Stimulated activated memory B cell treated with anti-CD40 and anti-IgM and Interleukin-4, amounts not matched to agents 10 μg/mL and 1 μg/mL and 100 μg/mL, for 72 hours (primary cell): ENCODE data around the gene FAM81A.
"Not testable (repeated sequence)": the region's sequence is repeated elsewhere in the genome, so short reads cannot be mapped to it uniquely, and the experiment has no call there.

Experiments used
- ATAC-seq: fragments of 150-1000 bp; cut with Tn5 transposase; 2 replicates; pipeline ENCODE4 v1.10.0; 2021
- H3K27ac Mint-ChIP-seq: one replicate; pipeline ENCODE4 v1.8.0; 2022; ENCODE audit warnings: mild to moderate bottlenecking, mixed read lengths
- H3K27me3 Mint-ChIP-seq: one replicate; pipeline ENCODE4 v1.8.0; 2022; ENCODE audit warnings: mixed read lengths
- H3K36me3 Mint-ChIP-seq: one replicate; pipeline ENCODE4 v1.8.0; 2022; ENCODE audit warnings: mixed read lengths
- H3K4me1 Mint-ChIP-seq: one replicate; pipeline ENCODE4 v1.8.0; 2022; ENCODE audit warnings: mixed read lengths
- H3K4me3 Mint-ChIP-seq: one replicate; pipeline ENCODE4 v1.8.0; 2022; ENCODE audit warnings: mild to moderate bottlenecking, moderate library complexity, mixed read lengths
- H3K9me3 Mint-ChIP-seq: one replicate; pipeline ENCODE4 v1.8.0; 2022; ENCODE audit warnings: mixed read lengths

The FAM81A gene

DNA sequence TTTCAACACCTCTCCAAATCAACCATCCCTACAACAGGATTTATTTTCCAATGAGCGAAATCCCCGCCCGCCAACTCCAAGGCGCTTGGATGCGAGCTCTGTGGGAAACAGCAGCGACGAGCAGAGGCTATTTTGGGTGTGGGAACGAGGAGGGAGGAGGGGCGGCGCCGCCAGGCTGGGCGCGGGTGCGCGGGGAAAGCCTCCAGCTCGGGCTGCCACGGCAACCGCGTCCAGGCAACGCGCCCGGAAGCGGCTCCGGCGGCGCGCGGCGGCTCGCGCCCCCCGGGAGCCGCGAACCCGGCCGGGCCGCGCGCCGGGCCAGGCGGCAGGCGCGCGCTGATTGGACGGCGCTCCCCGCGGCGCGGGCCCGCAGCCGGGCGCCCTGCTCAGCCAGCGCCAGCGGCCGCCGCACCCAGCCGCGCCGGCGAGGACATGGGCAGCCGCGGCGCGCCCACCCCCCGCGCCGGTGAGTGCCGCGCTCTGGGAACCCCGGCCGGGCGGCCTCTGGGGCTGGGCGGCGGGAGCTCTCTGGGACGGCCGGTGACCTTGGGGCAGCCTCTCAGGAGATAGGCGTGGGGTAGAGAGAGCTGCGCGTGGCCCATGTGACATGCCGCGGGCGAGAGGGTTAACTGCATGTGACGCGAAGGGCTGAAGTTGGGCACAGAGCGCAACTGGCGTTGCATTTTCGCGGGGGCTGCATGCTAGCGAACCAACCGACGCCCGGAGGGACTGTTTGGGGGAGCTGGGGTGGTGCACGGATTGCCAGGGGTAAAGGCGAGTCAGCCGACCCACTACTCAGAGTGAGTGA is at the start of gene FAM81A:
FAM81A (plus strand) TSS at position 370 of the 808 bp plus-strand sequence. CDS start 20,441 bp downstream, outside the sequence.
- Mint-ChIP-seq H3K27me3 (peaks cover 20% of the 10 kb centered on the region), H3K27ac (peak within 1 kb of the TSS; percentile 51), H3K36me3 (peaks cover 6% of the 10 kb centered on the region), H3K4me3 (peak within 1 kb of the TSS; percentile 83), H3K9me3 (no peaks in the 10 kb centered on the region), H3K4me1 (peaks cover 24% of the 10 kb centered on the region)
- peak; percentile 90 for ATAC-seq

DNA sequence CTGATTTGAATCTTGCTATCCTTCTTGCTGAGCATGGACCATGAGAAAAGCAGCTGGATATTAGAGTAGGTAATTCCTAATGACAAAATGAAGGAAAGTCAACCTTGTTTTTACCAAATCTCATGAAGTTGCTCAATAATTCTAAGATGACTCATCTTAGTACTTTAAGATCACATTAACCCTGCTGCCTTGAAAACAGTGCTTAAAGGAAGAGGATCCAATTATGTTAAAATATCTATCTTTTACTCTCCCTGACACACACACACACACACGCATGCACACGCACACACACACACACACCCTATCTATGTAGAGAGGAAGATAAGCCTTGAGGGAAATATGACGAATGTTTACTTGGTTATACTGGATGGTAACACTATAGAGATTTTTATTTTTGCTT is 49.3 kb upstream of the FAM81A start:
- Mint-ChIP-seq H3K36me3 (peaks cover 5% of the 10 kb centered on the region), H3K27me3 (no peaks in the 10 kb centered on the region), H3K9me3 (peaks cover 2% of the 10 kb centered on the region), H3K27ac (no peak overlapping the region), H3K4me1 (peaks cover 9% of the 10 kb centered on the region), H3K4me3 (no peak overlapping the region)
- ATAC-seq, result no peak

DNA sequence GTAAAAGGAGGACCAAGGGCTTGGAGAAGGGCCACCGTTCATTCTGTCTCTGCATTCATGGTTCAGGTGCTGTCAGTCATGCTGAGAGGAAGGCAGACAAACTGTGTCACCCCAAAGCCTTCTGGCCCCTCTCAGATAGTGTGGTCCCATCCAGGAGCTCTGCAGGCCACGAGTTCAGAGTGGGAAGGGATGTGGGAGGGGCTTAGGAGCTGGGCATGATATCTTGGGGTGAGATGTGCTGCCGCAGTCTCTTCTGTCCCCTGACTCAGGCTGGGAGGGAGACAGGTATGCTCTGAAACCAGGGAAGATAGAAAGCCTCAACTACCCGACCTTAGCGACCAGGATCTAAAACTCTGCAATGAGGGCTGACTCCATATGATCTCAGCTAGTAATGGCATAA is 45.7 kb upstream of the FAM81A start:
- no peak for ATAC-seq

DNA sequence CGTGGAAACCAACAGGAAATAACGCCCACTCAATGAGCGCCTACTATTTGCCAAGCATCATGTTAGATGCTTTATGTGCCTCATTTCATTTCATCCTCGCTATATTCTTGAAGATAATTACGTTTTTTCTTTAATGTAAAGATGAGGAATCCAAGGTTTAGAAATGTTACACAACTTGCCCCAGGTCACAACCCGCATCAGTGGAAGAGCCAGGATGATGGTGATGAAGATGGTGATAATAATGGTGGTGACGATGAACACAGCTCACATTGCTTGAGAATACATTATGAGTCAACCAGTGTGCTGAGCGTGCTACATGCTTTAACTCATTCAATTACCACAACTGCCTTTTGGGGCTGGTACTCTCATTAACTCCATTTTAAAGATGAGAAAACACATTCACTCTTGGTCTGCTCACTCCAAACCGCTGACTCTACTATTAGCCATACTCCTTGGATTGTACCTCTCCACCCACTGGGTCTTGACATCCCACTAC is 43.8 kb upstream of the FAM81A start:
- Mint-ChIP-seq H3K27me3 (no peaks in the 10 kb centered on the region), H3K9me3 (peaks cover 2% of the 10 kb centered on the region), H3K36me3 (no peaks in the 10 kb centered on the region), H3K4me3 (no peak overlapping the region), H3K4me1 (peaks cover 47% of the 10 kb centered on the region), H3K27ac (peak overlapping the region; percentile 5)
- no peak for ATAC-seq

More for the DNA sequence above, 45.7 kb upstream of the FAM81A start:
- Mint-ChIP-seq H3K9me3 (peaks cover 2% of the 10 kb centered on the region), H3K4me1 (peaks cover 31% of the 10 kb centered on the region), H3K27me3 (no peaks in the 10 kb centered on the region), H3K4me3 (no peak overlapping the region), H3K36me3 (no peaks in the 10 kb centered on the region), H3K27ac (peak overlapping the region; percentile 51)

DNA sequence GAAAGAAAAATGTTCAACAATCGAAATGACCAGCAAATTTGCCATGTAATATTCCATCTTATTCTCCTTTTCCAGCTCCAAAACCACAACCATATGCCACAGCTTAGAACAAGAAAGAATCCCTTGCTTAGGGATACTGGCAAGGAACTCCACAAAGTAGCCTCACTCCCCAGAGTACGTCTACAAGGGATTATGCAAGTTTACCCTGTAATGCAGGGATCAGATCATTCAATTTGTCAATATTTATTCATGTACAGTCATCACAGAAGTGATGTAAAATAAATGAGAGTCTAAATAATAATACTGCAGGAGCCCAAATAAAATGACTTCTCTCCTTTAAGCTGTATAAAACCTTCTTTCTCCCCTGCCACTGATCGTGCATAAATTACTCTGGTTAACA is 41.8 kb upstream of the FAM81A start:
- Mint-ChIP-seq H3K9me3 (peaks cover under 1% of the 10 kb centered on the region), H3K36me3 (no peaks in the 10 kb centered on the region), H3K27ac (peak overlapping the region; percentile 41), H3K27me3 (no peaks in the 10 kb centered on the region), H3K4me1 (peaks cover 67% of the 10 kb centered on the region), H3K4me3 (no peak overlapping the region)
- ATAC-seq, result no peak

DNA sequence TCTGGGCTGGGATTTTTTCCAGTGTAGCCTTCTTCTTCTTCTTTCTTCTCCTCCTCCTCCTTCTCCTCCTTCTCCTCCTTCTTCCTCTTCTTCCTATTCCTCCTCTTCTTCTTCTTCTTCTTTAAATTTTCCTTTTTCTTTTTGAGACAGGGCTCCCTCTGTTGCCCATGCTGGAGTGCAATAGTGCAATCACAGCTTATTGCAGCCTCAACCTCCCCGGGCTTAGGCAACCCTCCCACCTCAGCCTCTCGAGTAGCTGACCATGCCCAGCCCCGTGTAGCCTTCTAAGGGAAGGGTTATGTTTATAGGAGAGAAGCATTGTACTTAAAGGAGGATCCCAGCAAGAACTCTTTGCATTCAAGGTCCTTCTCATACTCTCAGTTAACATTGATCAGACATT is 41.3 kb upstream of the FAM81A start:
- H3K4me3 Mint-ChIP-seq, result no peak overlapping the region
- peaks cover 72% of the 10 kb centered on the region for H3K4me1 Mint-ChIP-seq
- no peak for ATAC-seq
- H3K27me3 Mint-ChIP-seq, result no peaks in the 10 kb centered on the region
- no peaks in the 10 kb centered on the region for H3K36me3 Mint-ChIP-seq
- peak overlapping the region; percentile 41 for H3K27ac Mint-ChIP-seq
- H3K9me3 Mint-ChIP-seq, result no peaks in the 10 kb centered on the region

DNA sequence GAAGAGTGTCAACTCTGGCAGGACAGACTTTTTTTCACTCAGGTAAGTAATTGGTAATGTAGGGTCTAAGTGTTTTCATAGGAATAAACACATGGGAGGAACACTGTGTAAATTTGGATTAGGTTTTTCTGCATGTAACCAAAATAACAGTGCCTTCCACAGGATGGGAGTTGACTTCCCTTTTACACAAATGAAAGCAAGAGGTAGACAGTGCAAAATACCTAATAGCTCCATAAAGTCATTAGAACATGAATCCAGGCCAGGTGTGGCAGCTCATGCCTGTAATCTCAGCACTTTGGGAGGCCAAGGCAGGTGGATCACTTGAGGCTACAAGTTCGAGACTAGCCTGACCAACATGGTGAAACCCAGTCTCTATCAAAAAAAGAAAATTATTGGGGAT is 39.8 kb upstream of the FAM81A start:
- Mint-ChIP-seq H3K27me3 (no peaks in the 10 kb centered on the region), H3K4me3 (no peak overlapping the region), H3K4me1 (peaks cover 67% of the 10 kb centered on the region), H3K9me3 (no peaks in the 10 kb centered on the region), H3K27ac (peak overlapping the region; percentile 74), H3K36me3 (no peaks in the 10 kb centered on the region)
- no peak for ATAC-seq

DNA sequence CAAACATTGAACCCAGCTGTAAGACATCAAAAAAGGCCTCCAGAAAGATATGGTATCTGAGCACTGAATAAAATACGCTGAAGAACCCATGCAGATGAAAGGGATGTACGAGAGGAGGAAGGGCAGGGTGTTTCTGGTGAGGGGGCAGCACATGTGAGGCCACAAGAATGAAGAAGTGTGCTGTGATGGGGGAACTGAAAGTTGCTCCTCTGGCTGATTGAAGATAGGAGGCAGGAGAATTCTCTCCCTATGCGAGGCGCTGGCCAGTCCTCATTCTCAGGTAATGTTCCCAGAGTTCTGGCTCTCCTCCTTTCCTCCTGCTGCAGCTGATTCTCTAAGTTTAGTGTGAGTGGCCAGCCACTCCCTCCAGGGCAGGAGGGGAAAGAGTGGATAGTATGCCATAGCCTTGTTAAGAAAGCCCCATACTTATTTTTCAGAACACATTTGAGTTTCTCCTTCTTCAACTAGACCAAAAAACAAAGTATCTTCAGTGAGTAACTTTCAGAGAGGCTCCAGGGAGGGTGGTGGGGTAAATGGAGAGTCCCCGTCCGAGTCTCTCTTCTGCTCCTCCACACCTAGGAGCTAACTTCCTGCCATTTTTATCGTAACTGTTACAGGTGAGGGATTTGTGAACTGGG is 38.4 kb upstream of the FAM81A start:
- Mint-ChIP-seq H3K36me3 (no peaks in the 10 kb centered on the region), H3K9me3 (no peaks in the 10 kb centered on the region), H3K4me3 (peak overlapping the region; percentile 3), H3K27me3 (no peaks in the 10 kb centered on the region), H3K4me1 (peaks cover 65% of the 10 kb centered on the region), H3K27ac (peak overlapping the region; percentile 74)
- peak; percentile 99 for ATAC-seq

DNA sequence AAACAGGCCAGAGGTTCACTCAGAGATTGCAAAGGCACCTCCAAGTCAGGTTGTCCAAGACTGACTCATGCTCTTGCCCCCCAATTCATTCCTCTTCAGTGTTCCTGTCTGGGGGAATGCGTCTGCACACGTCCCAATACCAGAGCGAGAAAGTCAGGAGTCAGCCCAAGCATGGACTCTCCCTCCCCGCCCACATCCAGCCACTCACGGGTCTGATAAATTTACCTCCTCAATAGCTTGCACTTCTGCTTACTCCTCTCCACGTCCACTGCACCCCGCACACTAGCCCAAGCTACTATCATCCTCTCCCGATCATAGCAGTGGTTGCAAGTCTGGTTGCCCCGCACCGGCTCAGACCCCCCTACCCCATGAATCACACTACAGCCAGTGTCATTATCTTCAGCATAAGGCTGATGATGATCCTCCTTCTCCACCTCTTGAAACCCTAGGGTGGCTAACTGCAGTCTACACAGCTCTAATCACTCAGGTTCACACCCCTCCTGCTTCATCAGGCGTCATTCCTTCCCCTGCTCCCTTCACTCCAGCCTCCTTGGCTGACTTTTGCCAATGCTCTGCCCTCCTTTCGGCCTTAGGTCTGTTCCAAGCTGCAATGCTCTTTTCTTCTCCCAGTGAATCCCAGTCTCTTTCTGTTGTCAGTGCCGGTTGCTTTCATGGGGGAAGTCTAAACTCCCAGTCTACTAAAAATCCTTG is 37.7 kb upstream of the FAM81A start:
- ATAC-seq, result peak; percentile 63
- peaks cover 70% of the 10 kb centered on the region for H3K4me1 Mint-ChIP-seq
- no peaks in the 10 kb centered on the region for H3K27me3 Mint-ChIP-seq
- no peaks in the 10 kb centered on the region for H3K36me3 Mint-ChIP-seq
- no peaks in the 10 kb centered on the region for H3K9me3 Mint-ChIP-seq
- H3K27ac Mint-ChIP-seq, result peak overlapping the region; percentile 74
- peak overlapping the region; percentile 61 for H3K4me3 Mint-ChIP-seq

DNA sequence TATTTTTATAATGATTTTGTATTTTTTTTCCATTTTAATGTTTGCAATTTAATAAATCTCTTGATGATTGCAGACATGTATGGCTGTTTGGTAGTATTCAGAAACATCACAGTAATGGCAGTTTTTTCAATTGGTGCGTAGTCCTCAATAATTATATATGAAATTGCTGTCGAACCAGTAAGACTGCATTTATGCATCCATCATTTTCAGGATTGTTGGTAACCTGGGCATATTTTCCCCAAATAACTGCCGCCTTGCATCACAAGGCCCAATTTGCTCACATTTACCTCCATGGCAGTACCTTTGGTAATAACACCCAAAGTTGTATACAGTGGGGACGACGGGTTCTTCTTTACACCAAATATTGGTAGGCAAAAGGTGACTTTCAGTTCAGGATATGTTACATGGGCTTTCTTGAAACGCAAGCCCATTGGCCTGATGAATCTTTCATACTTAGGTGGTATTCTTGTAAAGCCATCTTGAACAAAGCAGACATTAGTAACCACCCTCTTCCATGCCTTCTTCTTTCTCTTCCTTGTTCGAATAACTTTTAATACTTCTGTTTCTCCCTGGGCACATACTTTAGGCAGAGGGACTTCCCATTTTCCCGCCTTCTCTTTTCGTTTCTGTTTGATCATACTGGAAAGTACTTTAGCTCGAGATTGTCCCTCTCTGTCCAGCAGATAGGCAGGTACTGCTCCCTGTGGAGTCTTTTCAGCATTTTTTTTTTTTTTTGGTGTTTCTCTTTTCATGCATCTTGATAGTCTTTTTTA is 36.7 kb upstream of the FAM81A start:
- H3K27ac Mint-ChIP-seq, result peak overlapping the region; percentile 74
- not testable (repeated sequence) for H3K27me3 Mint-ChIP-seq, H3K36me3 Mint-ChIP-seq, ATAC-seq, H3K9me3 Mint-ChIP-seq, H3K4me3 Mint-ChIP-seq
- H3K4me1 Mint-ChIP-seq, result peaks cover 70% of the 10 kb centered on the region

DNA sequence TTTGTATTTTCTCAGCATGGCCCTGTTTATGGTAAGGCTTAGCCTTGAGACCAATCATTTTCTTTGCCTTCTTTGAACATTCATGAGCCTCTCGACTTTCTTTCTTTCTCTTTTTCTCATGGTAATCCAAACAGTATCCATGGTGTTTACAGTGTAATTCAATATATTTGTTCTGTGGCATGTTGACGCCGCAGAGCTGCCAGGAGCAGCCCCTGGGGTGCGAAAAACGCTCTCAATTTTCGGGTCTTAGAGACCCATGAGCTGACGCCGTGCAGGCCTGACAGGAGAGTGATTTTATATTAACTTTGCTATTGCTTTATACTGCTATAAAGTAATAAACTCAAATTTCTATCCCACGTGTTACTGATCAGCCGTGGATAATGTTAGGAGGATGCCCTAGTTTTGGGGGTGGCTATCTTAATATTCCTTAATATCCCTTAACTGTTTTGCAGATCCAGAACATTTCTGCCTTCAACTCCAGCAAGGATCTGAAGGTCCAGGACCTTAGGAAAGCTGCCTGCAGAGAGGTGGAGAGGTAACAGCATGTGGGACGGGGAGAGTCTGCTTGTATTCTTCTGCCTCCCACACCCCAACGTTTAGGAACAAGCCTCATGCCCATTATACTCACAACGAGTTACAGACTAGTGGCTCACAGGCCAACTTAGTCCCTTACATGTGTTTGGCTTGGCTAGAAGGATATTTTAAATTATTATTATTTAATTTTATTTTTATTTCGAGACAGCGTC is 36.0 kb upstream of the FAM81A start:
- no peak for ATAC-seq
- Mint-ChIP-seq H3K36me3 (no peaks in the 10 kb centered on the region), H3K27ac (peak overlapping the region; percentile 74), H3K9me3 (no peaks in the 10 kb centered on the region), H3K4me3 (no peak overlapping the region), H3K4me1 (peaks cover 70% of the 10 kb centered on the region), H3K27me3 (no peaks in the 10 kb centered on the region)

DNA sequence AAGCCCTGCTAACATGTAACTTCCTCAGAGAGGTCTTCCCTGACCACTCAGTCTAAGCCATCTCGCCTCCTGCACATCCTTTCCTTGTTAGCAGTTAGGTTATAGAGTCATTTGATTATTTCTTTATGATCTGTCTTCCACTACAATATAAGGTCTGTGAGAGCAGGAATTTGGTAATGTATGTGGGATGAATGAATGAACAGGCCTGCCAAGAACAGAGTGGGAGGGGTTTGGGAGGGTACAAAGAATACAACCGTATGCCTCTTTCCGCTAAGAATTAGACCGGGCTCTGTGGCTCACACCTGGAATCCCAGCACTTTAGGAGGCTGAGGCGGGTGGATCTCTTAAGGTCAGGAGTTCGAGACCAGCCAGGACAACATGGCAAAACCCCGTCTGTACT is 32.9 kb upstream of the FAM81A start:
- Mint-ChIP-seq H3K27me3 (no peaks in the 10 kb centered on the region), H3K4me1 (peaks cover 66% of the 10 kb centered on the region), H3K4me3 (no peak overlapping the region), H3K27ac (peak overlapping the region; percentile 0), H3K36me3 (no peaks in the 10 kb centered on the region), H3K9me3 (no peaks in the 10 kb centered on the region)
- ATAC-seq, result no peak

DNA sequence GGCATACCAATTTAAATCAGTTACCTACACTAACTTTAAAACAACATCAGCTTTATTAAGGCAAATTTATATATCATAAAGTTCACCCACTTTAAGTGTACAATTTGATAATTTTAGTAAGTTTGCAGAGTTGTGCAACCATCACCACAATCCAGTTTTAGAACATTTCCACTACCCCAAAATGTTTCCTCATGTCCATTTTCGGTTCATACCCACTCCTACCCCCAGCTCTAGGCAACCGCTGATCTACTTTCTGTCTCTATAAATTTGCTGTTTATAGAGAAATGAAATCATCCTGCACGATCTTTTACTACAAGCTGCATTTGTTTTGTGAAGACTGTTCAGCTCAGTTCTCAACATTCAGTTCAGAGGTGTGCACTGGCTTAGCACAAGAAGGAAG is 31.5 kb upstream of the FAM81A start:
- peaks cover 66% of the 10 kb centered on the region for H3K4me1 Mint-ChIP-seq
- H3K4me3 Mint-ChIP-seq, result peak overlapping the region; percentile 69
- no peaks in the 10 kb centered on the region for H3K9me3 Mint-ChIP-seq
- no peaks in the 10 kb centered on the region for H3K36me3 Mint-ChIP-seq
- ATAC-seq, result peak; percentile 80
- H3K27ac Mint-ChIP-seq, result peak overlapping the region; percentile 85
- no peaks in the 10 kb centered on the region for H3K27me3 Mint-ChIP-seq

DNA sequence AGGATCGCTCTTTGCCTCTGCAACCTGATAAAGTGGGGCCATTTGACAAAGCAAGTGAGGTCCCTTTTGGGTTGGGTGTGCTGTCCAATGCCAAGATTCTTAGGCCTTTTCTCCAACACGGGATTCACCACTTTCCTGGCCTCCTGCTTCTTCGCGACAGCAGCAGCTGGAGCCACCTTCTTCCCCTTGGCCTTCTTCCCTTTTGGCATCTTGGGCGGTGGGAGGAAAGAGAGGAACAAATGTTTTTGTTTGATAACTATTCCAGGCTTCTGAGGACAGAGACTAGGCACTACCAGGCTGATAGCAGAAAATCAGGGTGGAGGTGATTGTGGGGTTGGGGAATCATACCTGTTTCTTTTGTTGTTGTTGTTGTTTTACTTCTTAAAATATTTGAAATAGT is 30.0 kb upstream of the FAM81A start:
- no peaks in the 10 kb centered on the region for H3K9me3 Mint-ChIP-seq
- no peak overlapping the region for H3K4me3 Mint-ChIP-seq
- peak overlapping the region; percentile 85 for H3K27ac Mint-ChIP-seq
- no peaks in the 10 kb centered on the region for H3K27me3 Mint-ChIP-seq
- no peak for ATAC-seq
- no peaks in the 10 kb centered on the region for H3K36me3 Mint-ChIP-seq
- H3K4me1 Mint-ChIP-seq, result peaks cover 74% of the 10 kb centered on the region
